SK-MEL-5 (cell line): ENCODE results near the gene KLHL28. TPM values are rescaled to one million over a fixed set of nuclear protein-coding genes. Genes with fewer than 3 reads are reported as not detected.

Experiments used
- total RNA-seq: library from RNA; depleted of rRNA; stranded (reverse); fragments of >200 nt; shearing (Covaris generic); gene quantifications from 2 replicates; pipeline ENCODE4 v1.2.3, GENCODE V29; 2014; rRNA removed

KLHL28 gene
- total RNA-seq, 1 experiment from 2014 or later = 8.6 TPM

Other genes starting within 250 kb of the KLHL28 start
- gene TOGARAM1, start 243 bp upstream of the KLHL28 start, total RNA-seq = 17.1 and 19.1 TPM in 2 replicates
- 22.1 and 24.5 TPM in 2 replicates for gene PRPF39, start 122.2 kb upstream of the KLHL28 start, total RNA-seq
- 54.9 and 59.1 TPM in 2 replicates for gene FKBP3, start 172.5 kb upstream of the KLHL28 start, total RNA-seq
- gene FANCM, start 174.0 kb upstream of the KLHL28 start, total RNA-seq = 5.6 and 7.5 TPM in 2 replicates